Nephron (organoid): ENCODE data around the gene SCGB1D1.

Source experiments
- H3K27ac Mint-ChIP-seq, 3 experiments: 2 replicates each; pipeline ENCODE4 v1.8.0; 2020; ENCODE audit warnings: mixed read lengths in 3 of 3, mild to moderate bottlenecking in 2 of 3, moderate library complexity in 1 of 3
- H3K27me3 Mint-ChIP-seq: 2 replicates; pipeline ENCODE4 v1.8.0; 2021; ENCODE audit warnings: low read depth, mild to moderate bottlenecking, moderate library complexity, mixed read lengths
- H3K36me3 Mint-ChIP-seq: 2 replicates; pipeline ENCODE4 v1.8.0; 2020; ENCODE audit warnings: low read depth, mixed read lengths
- H3K4me1 Mint-ChIP-seq: 2 replicates; pipeline ENCODE4 v1.8.0; 2020; ENCODE audit warnings: mixed read lengths
- H3K4me3 Mint-ChIP-seq, 3 experiments: 2 replicates each; pipeline ENCODE4 v1.8.0; 2020; ENCODE audit warnings: mild to moderate bottlenecking in 3 of 3, mixed read lengths in 3 of 3, moderate library complexity in 2 of 3
- H3K9me3 Mint-ChIP-seq: 2 replicates; pipeline ENCODE4 v1.8.0; 2020; ENCODE audit warnings: mixed read lengths
- CTCF ChIP-seq, 3 experiments: fragments of 200-600 bp; sonication (generic); IDR thresholded peaks; one replicate each; pipeline ENCODE4 v1.5.0; 2021; ENCODE audit warnings: antibody characterized with exemption in 3 of 3; ENCODE audit not compliant: unreplicated experiment in 3 of 3

The SCGB1D1 gene

GRCh38 chr11:62171261-62171723 is 18.7 kb upstream of the SCGB1D1 start:
- TF ChIP-seq CTCF (IDR thresholded peaks at IDR 0.05; ENCODE audit: unreplicated experiment in 3 of 3): peak; percentile 58 to 73 (median 65)
- H3K36me3 Mint-ChIP-seq: no peaks in the 10 kb centered on the region
- H3K27ac Mint-ChIP-seq: no peak overlapping the region
- H3K4me3 Mint-ChIP-seq: peak overlapping the region in 2 of 3 experiments; percentile 27 to 60
- peaks cover 37% of the 10 kb centered on the region for H3K27me3 Mint-ChIP-seq
- H3K9me3 Mint-ChIP-seq: no peaks in the 10 kb centered on the region
- H3K4me1 Mint-ChIP-seq: peaks cover 4% of the 10 kb centered on the region

- peaks cover 4% of the 10 kb centered on the region for H3K4me1 Mint-ChIP-seq
These were observed 17.7 kb upstream of the SCGB1D1 start for GRCh38 chr11:62172294-62172693.

GRCh38 chr11:62176766-62177165 is 13.2 kb upstream of the SCGB1D1 start:
- Mint-ChIP-seq H3K36me3 (no peaks in the 10 kb centered on the region), H3K4me3 (no peak overlapping the region), H3K4me1 (no peaks in the 10 kb centered on the region), H3K27ac (no peak overlapping the region), H3K27me3 (peaks cover 48% of the 10 kb centered on the region), H3K9me3 (no peaks in the 10 kb centered on the region)
- no peak for TF ChIP-seq CTCF (IDR thresholded peaks at IDR 0.05; ENCODE audit: unreplicated experiment in 3 of 3)

More at GRCh38 chr11:62172294-62172693, 17.7 kb upstream of the SCGB1D1 start:
- H3K27me3 Mint-ChIP-seq: peaks cover 40% of the 10 kb centered on the region
- H3K9me3 Mint-ChIP-seq: no peaks in the 10 kb centered on the region
- H3K4me3 Mint-ChIP-seq: no peak overlapping the region
- H3K27ac Mint-ChIP-seq: no peak overlapping the region
- H3K36me3 Mint-ChIP-seq: no peaks in the 10 kb centered on the region
- no peak for TF ChIP-seq CTCF (IDR thresholded peaks at IDR 0.05; ENCODE audit: unreplicated experiment in 3 of 3)

GRCh38 chr11:62179995-62180394 is 10.0 kb upstream of the SCGB1D1 start:
- Mint-ChIP-seq H3K9me3 (peaks cover 4% of the 10 kb centered on the region), H3K27me3 (peaks cover 22% of the 10 kb centered on the region), H3K36me3 (no peaks in the 10 kb centered on the region), H3K4me3 (no peak overlapping the region), H3K4me1 (no peaks in the 10 kb centered on the region), H3K27ac (no peak overlapping the region)
- TF ChIP-seq CTCF (IDR thresholded peaks at IDR 0.05; ENCODE audit: unreplicated experiment in 3 of 3): no peak

GRCh38 chr11:62181097-62181496 is 8.9 kb upstream of the SCGB1D1 start:
- Mint-ChIP-seq H3K4me1 (no peaks in the 10 kb centered on the region), H3K9me3 (peaks cover 4% of the 10 kb centered on the region), H3K4me3 (no peak overlapping the region), H3K27ac (no peak overlapping the region), H3K36me3 (no peaks in the 10 kb centered on the region), H3K27me3 (peaks cover 24% of the 10 kb centered on the region)
- TF ChIP-seq CTCF (IDR thresholded peaks at IDR 0.05; ENCODE audit: unreplicated experiment in 3 of 3): no peak

GRCh38 chr11:62182147-62182891 is 7.7 kb upstream of the SCGB1D1 start:
- TF ChIP-seq CTCF (IDR thresholded peaks at IDR 0.05; ENCODE audit: unreplicated experiment in 3 of 3): no peak
- H3K4me3 Mint-ChIP-seq: no peak overlapping the region
- no peak overlapping the region for H3K27ac Mint-ChIP-seq

More at GRCh38 chr11:62182147-62182891, 7.7 kb upstream of the SCGB1D1 start:
- Mint-ChIP-seq H3K36me3 (no peaks in the 10 kb centered on the region), H3K9me3 (peaks cover 4% of the 10 kb centered on the region), H3K27me3 (peaks cover 18% of the 10 kb centered on the region), H3K4me1 (no peaks in the 10 kb centered on the region)
